Hematopoietic multipotent progenitor cell treated with erythropoietin and hydrocortisone succinate and interleukin-3 and kit ligand, for 8 days (in vitro differentiated cells): ENCODE results near the gene CDNF.
"Not testable (repeated sequence)": the region's sequence is repeated elsewhere in the genome, so short reads cannot be mapped to it uniquely, and the experiment has no call there.

ENCODE experiments used
- DNase-seq: peaks from one replicate; pipeline ENCODE4 v3.0.0-alpha.2; 2015

Gene CDNF

DNA sequence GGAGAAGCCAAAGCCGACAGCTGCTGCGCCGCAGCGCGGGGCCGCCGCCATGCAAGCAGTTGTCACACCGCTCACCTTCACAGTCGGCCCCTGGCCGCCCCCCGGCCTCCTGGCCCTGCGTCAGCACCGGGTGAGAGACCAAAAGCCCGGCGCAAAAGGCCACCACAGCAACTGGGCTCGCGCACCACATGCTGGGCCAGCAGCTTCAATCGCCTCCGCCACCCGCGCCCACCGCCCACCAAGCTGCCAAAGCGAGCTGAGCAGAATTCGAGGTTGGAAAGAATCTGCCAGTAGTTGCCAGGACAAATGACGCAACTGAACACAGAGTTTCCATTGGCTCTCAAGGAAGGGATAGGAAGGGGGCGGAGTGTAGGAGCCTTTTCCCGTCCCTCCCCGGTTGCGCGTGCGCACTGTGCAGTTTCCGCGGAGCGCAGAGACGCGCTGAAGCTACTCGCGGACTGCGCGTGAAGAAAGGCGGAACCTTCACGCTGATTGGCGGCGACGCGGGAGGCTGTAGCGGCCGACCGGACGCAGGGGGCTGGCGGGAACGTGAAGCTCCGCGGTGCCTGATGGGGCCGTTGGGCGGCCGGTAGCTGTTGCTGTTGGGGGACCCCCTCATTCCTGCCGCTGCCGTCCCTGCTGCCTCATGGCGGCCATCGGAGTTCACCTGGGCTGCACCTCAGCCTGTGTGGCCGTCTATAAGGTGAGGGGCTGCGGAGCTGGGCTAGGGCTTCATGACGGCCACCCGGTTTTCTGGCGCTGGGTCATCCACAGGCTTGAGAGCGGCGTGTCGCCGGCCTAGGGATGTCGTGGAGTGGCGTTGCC, at the start of gene CDNF, which contains the start of the genes HSPA14 and MSANTD7:
Gene CDNF (minus strand): TSS at position 281 of the 825 bp plus-strand sequence. CDS start 91 bp downstream, at position 190.
Gene HSPA14 (plus strand): TSS at position 550 of the 825 bp plus-strand sequence. CDS start 97 bp downstream, at position 647.
Gene MSANTD7 (plus strand): TSS at position 550 of the 825 bp plus-strand sequence. CDS start 3,979 bp downstream, outside the sequence.
- peak; percentile 99 for DNase-seq

DNA sequence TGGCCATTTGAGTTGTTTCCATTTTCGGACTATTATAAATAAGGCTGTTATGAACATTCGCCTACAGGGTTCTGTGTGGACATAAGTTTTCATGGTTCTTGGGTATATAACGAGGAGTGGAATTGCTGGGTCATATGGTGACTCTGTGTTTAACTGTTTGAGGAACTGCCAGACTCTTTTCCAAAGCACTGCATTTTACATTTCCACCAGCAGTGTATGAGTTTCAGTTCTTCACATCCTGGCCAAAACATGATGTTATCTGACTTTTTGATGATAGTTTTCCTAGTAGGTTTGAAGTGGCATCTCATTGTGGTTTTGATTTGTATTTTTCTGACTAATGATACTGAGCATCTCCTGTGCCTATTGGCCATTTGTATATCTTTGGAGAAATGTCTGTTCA, 46.2 kb upstream of the CDNF start:
- peak; percentile 34 for DNase-seq

- peak; percentile 26 for DNase-seq
Observed at GRCh38 chr10:14880229-14880628, 42.4 kb upstream of the CDNF start.

- no peak for DNase-seq
Observed at GRCh38 chr10:14879928-14880193, 42.0 kb upstream of the CDNF start.

GRCh38 chr10:14879124-14879927, 41.5 kb upstream of the CDNF start:
- peak; percentile 22 for DNase-seq

DNA sequence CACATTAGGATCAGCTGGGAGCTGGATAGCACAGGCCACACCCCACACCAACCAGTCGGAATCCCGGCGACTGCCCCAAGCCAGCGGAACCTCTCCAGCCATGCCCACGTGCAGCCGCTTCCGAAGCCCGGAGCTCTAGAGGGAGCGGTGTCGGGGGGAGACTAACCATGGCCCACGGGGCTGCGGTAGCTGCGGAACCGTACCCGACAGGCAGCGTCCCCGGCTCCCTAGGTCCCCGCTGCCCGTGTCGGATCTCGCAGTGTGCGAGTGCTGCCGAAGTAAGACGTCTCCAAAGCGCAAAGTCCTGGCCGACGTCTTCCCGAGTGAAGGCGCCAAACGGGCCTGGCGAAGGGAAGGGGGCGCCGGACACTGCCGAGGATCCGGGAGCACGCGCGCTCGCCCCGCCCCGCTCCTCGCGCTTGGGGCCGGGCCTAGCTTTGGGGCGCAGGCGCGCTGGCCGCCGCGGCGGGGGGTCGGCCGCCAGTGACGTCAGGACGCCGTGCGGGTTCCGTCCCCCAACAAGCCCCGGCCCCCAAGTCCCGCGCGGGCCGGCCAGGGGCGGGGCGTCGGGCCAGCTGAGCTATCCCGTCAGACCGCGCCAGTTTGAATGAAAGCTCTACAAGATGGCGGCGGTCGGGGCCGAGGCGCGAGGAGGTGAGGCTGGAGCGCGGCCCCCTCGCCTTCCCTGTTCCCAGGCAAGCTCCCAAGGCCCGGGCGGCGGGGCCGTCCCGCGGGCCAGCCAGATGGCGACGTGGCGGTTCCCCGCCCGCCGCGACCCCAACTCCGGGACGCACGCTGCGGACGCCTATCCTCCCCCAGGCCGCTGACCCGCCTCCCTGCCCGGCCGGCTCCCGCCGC, 40.7 kb upstream of the CDNF start, which contains the start of gene SUV39H2:
Gene SUV39H2 (plus strand): TSS at position 601 of the 858 bp plus-strand sequence. CDS start 23 bp downstream, at position 624.
- peak; percentile 94 for DNase-seq

DNA sequence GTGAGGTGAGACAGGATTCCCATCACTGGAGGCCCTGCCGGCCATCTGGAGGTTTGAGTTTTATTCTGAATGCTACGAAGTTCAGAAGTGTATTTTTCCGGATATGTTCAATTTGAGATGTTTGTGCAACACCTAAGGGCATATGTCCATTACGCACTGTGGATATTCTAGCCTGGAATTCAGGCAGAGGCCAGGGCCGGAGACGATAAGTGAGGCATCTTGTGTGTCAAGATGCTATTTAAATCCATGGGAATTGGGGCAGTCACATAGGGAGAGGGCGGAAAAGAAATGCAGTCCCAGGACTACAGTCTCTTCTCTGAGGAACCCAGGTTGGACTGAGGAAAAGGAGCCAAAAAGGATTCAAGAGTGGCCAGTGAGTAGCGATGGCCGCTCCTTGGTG, 38.9 kb upstream of the CDNF start:
- no peak for DNase-seq

GRCh38 chr10:14875941-14876340, 38.1 kb upstream of the CDNF start:
- no peak for DNase-seq

- DNase-seq: peak; percentile 63
Observed at GRCh38 chr10:14873090-14873760, 35.4 kb upstream of the CDNF start.

GRCh38 chr10:14864871-14865270, 27.0 kb upstream of the CDNF start:
- DNase-seq: not testable (repeated sequence)

DNA sequence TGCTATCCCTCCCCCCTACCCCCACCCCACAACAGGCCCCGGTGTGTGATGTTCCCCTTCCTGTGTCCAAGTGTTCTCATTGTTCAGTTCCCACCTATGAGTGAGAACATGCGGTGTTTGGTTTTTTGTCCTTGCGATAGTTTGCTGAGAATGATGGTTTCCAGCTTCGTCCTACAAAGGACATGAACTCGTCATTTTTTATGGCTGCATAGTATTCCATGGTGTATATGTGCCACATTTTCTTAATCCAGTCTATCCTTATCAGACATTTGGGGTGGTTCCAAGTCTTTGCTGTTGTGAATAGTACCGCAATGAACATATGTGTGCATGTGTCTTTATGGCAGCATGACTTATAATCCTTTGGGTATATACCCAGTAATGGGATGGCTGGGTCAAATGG, 26.6 kb upstream of the CDNF start:
- DNase-seq: not testable (repeated sequence)

- DNase-seq: no peak
Observed at GRCh38 chr10:14860791-14861190, 23.0 kb upstream of the CDNF start.

- no peak for DNase-seq
Observed at GRCh38 chr10:14859775-14860174, 21.9 kb upstream of the CDNF start.

GRCh38 chr10:14859043-14859442, 21.2 kb upstream of the CDNF start:
- DNase-seq: no peak

DNA sequence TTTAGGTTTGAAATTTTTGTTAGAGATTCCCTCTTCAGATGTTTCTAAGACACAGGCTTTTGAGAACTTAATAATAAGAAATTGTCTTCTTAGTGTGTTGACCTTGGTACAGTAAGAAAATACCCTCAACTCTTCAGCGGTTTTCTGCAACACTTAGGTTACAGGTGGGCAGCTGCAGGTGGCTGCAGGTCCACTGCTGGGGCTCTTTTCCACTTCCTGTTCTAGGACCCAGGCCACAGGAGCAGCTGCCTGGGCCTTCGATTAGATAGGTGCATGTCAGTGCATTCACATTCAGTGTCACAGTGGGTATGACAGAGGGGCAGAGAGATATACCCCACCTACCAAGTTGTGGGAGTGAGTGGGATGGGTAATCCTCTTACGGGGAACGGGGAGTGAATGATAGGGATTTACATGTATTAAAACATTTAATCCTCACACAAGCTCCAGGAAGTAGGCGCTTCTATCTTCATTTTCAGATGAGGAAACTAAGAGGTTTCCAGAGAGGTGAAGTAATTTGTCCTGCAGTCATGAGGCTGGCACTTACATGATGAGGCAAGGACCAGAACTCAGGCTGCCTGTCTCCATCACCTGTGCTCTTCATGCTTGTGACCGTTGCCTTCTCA, 20.6 kb upstream of the CDNF start:
- no peak for DNase-seq

GRCh38 chr10:14855453-14855852, 17.6 kb upstream of the CDNF start:
- no peak for DNase-seq

GRCh38 chr10:14852236-14852635, 14.4 kb upstream of the CDNF start:
- DNase-seq: no peak

DNA sequence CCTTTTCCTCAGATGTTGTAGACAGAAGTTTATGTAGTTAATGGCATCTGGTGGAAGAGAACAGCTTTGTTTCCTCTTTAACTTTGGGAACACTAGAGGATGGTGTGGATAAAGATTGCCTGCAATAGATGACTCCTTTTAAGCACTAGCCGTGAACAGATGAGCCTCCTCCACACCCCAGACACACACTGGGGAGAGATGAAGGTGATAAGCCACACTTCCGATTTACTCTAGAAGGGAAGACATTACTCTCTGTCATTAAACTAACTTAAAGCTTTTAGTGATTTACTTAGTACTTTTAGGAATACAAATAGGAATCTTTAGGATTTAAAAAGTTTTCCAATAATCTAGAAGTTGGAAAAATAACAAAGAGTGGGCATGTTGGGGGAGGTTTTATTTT, 7.1 kb upstream of the CDNF start:
- DNase-seq: no peak

DNA sequence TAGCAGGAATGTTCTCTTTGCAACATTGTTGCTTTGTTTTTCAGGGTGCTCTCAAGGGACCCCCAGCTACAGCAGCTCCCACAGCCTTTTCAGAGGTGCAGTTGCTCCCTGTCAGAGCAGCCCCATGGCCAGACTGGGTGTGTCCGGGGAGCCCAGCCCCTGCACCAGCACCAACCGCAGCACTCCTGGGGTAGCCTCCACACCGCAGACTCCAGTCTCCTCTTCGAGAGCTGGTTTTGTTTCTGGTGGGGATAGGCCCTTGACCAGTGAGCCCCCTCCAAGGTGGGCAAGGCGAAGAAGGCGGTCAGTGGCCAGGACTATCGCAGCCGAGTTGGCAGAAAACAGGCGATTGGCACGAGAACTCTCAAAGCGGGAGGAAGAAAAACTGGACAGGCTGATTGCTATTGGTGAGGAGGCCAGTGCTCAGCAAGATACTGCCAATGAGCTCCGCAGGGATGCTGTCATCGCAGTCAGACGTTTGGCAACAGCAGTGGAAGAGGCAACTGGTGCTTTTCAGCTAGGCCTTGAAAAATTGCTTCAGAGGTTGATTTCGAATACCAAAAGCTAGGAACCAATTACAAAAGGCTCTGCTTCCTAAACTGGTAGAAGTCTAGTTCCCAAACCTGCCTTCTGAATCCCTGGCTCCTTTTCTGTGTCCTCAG, 5.6 kb upstream of the CDNF start:
- DNase-seq: no peak

GRCh38 chr10:14840178-14840577, 2.3 kb upstream of the CDNF start:
- no peak for DNase-seq

DNA sequence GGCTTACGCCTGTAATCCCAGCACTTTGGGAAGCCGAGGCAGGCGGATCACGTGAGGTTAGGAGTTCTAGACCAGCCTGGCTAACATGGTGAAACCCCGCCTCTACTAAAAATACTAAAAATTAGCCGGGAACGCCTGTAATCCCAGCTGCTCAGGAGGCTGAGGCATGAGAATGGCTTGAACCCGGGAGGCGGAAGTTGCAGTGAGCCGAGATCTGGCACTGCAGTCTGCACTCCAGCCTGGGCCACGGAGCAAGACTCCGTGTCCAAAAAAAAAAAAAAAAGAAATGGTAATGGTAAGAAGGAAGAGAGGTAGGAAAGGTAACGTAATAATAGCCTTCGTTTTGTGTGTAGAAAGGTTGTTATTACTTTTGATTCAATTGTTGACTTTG, 1.5 kb upstream of the CDNF start:
- DNase-seq: no peak
